NCI-H774 (cell line): ENCODE measurements around the gene NLGN4Y.
"Not testable (repeated sequence)": the region's sequence is repeated elsewhere in the genome, so short reads cannot be mapped to it uniquely, and the experiment has no call there.

ENCODE experiments used
- DNase-seq: peaks from one replicate; lab custom pipeline; 2025; lab: John Stamatoyannopoulos, UW

Gene NLGN4Y

GRCh38 chrY:14834103-14835060, 310.1 kb downstream of the NLGN4Y start:
- no peak for DNase-seq

- DNase-seq = no peak
These were observed 313.1 kb downstream of the NLGN4Y start for GRCh38 chrY:14837466-14837865.

- DNase-seq = no peak
These were observed 326.4 kb downstream of the NLGN4Y start for GRCh38 chrY:14850734-14851133.

- no peak for DNase-seq
These were observed 336.1 kb downstream of the NLGN4Y start for GRCh38 chrY:14860448-14860847.

GRCh38 chrY:14861033-14861432, 336.7 kb downstream of the NLGN4Y start:
- DNase-seq = not testable (repeated sequence)

GRCh38 chrY:14871971-14872370, 347.6 kb downstream of the NLGN4Y start:
- DNase-seq = no peak
